ENCODE results near the gene TMEM45A.

The TMEM45A gene

DNA sequence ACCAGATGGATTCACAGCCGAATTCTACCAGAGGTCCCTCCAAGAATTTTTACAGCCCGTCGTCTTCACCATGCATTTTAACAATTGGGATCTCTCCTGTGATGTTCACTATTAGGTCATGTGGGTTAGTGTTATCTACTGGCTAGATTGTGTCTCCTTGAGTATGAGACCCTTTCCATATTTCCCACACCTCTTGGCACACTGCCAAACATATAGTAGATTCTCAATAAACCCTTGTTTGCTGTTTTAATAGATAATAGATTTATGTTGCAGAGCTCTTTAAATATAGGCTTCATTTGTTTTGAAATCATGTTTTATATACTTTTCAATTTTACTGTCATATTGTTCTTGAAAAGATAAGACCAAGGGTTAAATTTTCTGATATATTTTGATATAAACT is 82.1 kb downstream of the TMEM45A start:
- Histone ChIP-seq H3K36me3 (ENCODE audit: low read depth) (no peaks in the 10 kb centered on the region), H3K27me3 (ENCODE audit: insufficient read depth, poor library complexity, severe bottlenecking) (no peaks in the 10 kb centered on the region), H3K27ac (ENCODE audit: poor library complexity, severe bottlenecking) (no peak overlapping the region), H3K9me3 (ENCODE audit: severe bottlenecking) (no peaks in the 10 kb centered on the region), H3K4me1 (ENCODE audit: insufficient read depth, poor library complexity, severe bottlenecking) (no peaks in the 10 kb centered on the region), H3K4me3 (ENCODE audit: severe bottlenecking) (no peak overlapping the region)
- no peak for DNase-seq (ENCODE audit: low spot score)
- TF ChIP-seq, protein P1, sequence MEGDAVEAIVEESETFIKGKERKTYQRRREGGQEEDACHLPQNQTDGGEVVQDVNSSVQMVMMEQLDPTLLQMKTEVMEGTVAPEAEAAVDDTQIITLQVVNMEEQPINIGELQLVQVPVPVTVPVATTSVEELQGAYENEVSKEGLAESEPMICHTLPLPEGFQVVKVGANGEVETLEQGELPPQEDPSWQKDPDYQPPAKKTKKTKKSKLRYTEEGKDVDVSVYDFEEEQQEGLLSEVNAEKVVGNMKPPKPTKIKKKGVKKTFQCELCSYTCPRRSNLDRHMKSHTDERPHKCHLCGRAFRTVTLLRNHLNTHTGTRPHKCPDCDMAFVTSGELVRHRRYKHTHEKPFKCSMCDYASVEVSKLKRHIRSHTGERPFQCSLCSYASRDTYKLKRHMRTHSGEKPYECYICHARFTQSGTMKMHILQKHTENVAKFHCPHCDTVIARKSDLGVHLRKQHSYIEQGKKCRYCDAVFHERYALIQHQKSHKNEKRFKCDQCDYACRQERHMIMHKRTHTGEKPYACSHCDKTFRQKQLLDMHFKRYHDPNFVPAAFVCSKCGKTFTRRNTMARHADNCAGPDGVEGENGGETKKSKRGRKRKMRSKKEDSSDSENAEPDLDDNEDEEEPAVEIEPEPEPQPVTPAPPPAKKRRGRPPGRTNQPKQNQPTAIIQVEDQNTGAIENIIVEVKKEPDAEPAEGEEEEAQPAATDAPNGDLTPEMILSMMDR (IDR thresholded peaks at IDR 0.05; ENCODE audit: poor library complexity, severe bottlenecking) = no peak
- no peak for ATAC-seq (ENCODE audit: low read depth)

DNA sequence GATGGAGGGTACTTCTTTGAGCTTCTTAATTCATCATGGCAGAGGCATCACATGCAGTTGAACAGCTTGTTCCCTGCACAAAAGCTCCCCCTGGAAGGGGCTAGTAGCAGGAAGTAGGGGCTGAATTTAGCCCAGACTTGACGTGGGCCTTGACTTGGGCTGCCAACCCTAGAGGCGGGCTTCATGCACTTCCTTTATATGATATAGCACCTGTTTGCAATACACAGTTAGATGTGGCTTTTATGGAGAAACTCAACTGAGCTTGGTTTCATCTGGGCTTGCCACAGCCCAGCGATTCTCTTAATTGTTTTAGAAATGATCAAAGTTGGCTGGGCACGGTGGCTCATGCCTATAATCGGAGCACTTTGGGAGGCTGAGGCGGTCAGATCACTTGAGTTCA is 83.3 kb downstream of the TMEM45A start:
- TF ChIP-seq, protein P1 (IDR thresholded peaks at IDR 0.05; ENCODE audit: poor library complexity, severe bottlenecking) = no peak
- Histone ChIP-seq H3K36me3 (ENCODE audit: low read depth) (no peaks in the 10 kb centered on the region), H3K9me3 (ENCODE audit: severe bottlenecking) (no peaks in the 10 kb centered on the region), H3K4me3 (ENCODE audit: severe bottlenecking) (no peak overlapping the region), H3K27ac (ENCODE audit: poor library complexity, severe bottlenecking) (no peak overlapping the region), H3K27me3 (ENCODE audit: insufficient read depth, poor library complexity, severe bottlenecking) (no peaks in the 10 kb centered on the region), H3K4me1 (ENCODE audit: insufficient read depth, poor library complexity, severe bottlenecking) (no peaks in the 10 kb centered on the region)
- ATAC-seq (ENCODE audit: low read depth) (no peak), DNase-seq (ENCODE audit: low spot score) (no peak)

DNA sequence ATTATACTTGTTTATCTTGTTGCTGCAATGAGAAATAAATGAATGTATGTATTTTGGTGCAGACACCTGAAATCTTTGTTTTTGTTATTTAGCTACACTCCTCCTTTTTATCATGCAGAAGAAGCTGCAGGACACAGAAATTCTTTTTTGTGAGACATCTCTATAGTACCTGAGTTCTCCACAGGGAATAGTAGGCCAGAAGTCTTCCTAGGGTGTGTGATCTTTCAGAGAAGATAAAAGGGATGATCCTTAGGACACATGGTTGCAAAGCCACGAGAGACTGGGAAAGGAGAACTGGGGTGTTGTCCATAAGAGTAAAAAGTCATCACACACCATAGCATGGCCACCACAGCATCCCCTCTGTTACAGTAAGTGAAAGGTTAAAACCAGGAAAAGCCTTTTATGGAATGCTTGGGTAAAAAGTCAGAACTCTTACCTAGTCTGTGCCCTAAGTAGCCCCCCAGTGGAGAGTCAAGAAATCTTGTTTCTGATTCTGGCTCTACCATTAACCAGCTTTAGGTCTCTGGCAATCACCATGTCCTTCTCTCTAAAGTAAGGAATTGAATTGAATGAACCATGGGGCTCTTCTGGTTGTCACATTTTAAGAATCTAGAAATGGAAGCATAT is 85.1 kb downstream of the TMEM45A start:
- Histone ChIP-seq H3K9me3 (ENCODE audit: severe bottlenecking) (no peaks in the 10 kb centered on the region), H3K27me3 (ENCODE audit: insufficient read depth, poor library complexity, severe bottlenecking) (no peaks in the 10 kb centered on the region), H3K36me3 (ENCODE audit: low read depth) (no peaks in the 10 kb centered on the region), H3K4me3 (ENCODE audit: severe bottlenecking) (no peak overlapping the region), H3K4me1 (ENCODE audit: insufficient read depth, poor library complexity, severe bottlenecking) (no peaks in the 10 kb centered on the region), H3K27ac (ENCODE audit: poor library complexity, severe bottlenecking) (no peak overlapping the region)
- no peak for ATAC-seq (ENCODE audit: low read depth)
- TF ChIP-seq, protein P1 (IDR thresholded peaks at IDR 0.05; ENCODE audit: poor library complexity, severe bottlenecking) = no peak
- DNase-seq (ENCODE audit: low spot score) = no peak

DNA sequence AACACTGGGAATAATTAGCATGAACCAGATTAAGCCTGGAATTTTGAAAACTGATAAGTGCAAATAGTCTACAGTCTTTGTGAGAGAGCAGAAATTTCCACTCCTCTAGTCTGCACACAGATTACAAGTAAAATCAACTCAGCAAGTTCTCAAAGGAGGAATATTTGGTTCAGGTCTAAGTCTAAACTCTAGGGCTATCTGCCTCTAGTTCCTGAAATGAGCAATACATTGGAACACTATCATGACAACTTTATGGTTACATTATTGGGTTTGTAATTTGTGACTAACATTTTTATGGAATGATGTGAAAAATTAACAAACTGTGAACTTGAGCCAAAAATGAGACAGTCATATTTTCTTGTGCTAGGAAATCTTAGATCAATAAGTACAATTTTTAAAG is 86.2 kb downstream of the TMEM45A start:
- no peak overlapping the region for H3K4me3 ChIP-seq (ENCODE audit: severe bottlenecking)
- TF ChIP-seq, protein P1 (IDR thresholded peaks at IDR 0.05; ENCODE audit: poor library complexity, severe bottlenecking) = no peak
- DNase-seq (ENCODE audit: low spot score) (no peak), ATAC-seq (ENCODE audit: low read depth) (no peak)
- H3K27ac ChIP-seq (ENCODE audit: poor library complexity, severe bottlenecking) = no peak overlapping the region
- H3K9me3 ChIP-seq (ENCODE audit: severe bottlenecking) = no peaks in the 10 kb centered on the region
- no peaks in the 10 kb centered on the region for H3K27me3 ChIP-seq (ENCODE audit: insufficient read depth, poor library complexity, severe bottlenecking)
- H3K4me1 ChIP-seq (ENCODE audit: insufficient read depth, poor library complexity, severe bottlenecking) = no peaks in the 10 kb centered on the region
- no peaks in the 10 kb centered on the region for H3K36me3 ChIP-seq (ENCODE audit: low read depth)

DNA sequence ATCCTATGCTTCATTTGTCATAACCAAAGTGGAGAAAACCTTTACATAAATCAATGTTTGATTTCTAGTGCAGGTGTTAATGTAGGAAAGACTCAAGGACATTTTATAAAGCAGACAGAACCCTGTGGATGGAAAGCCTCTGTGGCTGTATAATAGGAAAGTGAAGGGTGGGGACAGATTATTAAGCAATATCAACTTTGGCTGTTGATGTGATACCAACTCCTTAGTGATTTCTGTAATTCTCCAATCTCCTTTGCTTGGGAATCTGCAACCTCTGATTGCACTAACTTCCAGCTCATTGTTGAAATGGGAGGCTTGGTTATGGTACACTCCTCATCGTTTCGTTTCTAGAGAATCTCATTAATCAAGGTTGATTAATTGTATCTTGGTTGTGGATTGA is 87.7 kb downstream of the TMEM45A start:
- Histone ChIP-seq H3K36me3 (ENCODE audit: low read depth) (no peaks in the 10 kb centered on the region), H3K9me3 (ENCODE audit: severe bottlenecking) (no peaks in the 10 kb centered on the region), H3K4me1 (ENCODE audit: insufficient read depth, poor library complexity, severe bottlenecking) (no peaks in the 10 kb centered on the region), H3K4me3 (ENCODE audit: severe bottlenecking) (no peak overlapping the region), H3K27ac (ENCODE audit: poor library complexity, severe bottlenecking) (no peak overlapping the region), H3K27me3 (ENCODE audit: insufficient read depth, poor library complexity, severe bottlenecking) (no peaks in the 10 kb centered on the region)
- ATAC-seq (ENCODE audit: low read depth) = no peak
- TF ChIP-seq, protein P1 (IDR thresholded peaks at IDR 0.05; ENCODE audit: poor library complexity, severe bottlenecking) = no peak
- DNase-seq (ENCODE audit: low spot score) = no peak

All from RWPE2 (cell line).